NCI-H345 treated with DMSO at 0.1 percent for 48 hours (cell line): ENCODE measurements around the gene TPMT.

Experiments
- DNase-seq: peaks from one replicate; lab custom pipeline; 2025; ENCODE audit not compliant: unreplicated experiment; lab: John Stamatoyannopoulos, UW

Gene TPMT

DNA sequence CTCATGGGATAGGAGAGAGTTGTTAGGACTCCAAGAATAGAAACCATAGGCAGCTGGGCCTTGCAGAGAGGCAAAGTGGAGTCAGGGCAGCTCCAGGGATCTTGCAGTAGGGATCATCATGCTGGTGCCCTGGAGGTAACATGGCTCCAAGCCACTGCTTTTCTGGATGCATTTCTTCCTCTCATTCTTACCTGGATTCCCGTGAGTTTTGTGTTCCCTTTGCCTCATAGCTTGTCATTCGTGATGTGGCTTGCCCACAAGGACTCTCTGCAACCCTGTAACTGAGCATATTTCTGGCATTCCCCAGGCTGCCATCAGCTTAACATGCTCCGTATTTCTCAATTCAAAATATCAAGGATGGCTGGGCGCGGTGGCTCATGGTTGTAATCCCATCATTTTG lies 37.7 kb downstream of the TPMT start:
- DNase-seq: no peak

DNA sequence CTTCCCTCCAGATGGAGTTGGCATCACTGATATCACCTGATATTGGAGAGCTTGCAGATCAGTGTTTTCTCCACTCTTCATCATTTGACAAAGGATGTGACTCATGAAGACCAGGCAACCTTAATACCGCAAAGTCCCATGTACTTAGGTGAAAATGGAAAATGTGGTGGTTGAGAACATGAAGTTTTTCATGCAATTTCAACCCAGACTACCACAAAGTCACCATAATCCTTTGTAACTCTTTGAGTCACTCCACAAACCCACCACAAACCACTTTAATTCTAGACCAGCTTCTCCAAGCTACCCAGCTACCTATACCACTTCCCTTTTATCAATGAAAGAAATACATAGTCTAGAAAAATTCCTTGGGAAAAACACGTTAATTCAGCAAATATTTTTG lies 39.5 kb downstream of the TPMT start:
- no peak for DNase-seq

DNA sequence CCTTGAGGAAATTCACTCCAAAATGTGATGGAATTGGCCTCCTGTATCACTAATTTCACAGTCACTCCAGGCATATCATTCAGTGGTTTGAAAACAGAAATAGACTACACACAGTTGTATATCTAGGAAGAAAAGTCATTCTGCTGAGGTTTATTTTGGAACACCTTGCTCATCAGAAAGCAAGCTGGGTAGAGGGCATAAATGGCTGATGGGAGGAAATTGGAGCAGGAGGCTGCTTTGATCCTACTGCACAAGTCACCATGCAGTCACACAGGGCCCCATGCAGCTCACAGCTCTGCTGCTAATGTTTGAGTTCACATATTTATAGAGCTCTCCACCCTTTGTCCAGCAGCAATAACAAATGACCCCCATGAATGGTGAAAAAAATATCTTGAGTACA lies 44.7 kb downstream of the TPMT start:
- no peak for DNase-seq

DNA sequence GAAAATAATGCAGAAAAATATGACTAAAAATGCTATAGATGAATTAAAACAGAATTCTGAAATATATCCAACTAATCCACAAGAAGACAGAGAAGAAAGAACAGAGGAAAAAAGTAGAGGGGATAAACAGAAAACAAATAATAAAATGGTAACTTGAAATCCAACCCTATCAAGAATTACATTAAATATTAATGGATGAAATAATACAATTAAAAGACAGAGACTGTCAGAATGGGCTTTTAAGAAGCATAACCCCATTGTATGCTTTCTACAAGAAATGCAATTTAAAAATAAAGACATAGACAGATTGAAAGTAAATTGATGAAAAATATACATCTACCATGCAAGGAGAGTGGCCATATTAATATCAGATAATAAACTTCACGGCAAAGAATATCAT lies 47.8 kb downstream of the TPMT start:
- no peak for DNase-seq

DNA sequence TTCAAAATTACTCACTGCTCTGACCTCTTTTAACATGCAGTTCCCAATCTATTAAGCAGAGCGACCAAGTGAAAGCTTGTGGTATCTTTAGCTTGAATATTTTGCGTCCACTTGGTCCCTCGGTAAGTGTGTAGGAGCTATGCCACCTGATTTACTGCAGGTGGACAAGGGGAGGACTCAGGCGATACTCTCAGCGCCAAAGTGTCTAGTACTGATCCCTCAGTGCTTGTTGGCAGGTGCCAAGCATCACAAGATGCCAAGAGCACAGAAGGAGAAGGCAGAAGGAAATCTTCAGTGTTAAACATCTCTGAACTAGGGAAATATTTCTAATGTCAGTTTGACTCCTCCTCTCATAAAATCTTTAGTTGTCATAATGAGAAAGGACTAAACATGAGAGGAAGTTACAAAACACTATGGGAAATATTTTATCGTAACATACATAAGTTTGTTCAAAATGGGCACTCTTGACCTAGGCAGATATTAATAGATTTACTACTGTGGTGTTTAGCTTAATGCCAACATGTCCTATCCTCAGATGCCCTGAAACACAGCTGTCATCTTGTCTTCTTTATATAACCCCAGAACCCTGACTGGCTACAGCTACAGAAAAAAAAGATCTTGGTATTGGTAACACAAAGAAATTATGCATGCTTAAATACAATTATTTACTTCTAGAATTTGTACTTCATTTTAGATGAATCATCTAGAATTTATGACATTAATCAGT lies 51.9 kb downstream of the TPMT start:
- no peak for DNase-seq

DNA sequence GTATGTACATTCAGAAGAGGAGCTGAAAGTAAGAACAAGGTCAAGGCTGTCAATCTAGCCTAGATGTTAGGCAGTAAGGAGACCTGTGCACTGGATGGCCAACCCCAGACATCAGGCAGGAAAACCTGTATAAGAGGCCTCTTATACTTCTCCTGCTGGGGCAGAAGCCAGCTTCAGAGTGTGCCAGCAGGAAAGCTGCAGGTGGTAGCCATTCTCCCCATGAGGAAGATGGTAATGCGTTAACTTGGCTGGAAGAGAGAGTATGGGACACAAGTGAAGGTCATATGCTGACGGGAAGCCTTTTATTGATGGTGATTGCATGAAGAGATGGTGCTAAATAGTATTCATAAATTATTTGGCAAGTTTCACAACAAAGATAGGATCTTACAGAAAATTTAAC lies 53.0 kb downstream of the TPMT start:
- DNase-seq: no peak

DNA sequence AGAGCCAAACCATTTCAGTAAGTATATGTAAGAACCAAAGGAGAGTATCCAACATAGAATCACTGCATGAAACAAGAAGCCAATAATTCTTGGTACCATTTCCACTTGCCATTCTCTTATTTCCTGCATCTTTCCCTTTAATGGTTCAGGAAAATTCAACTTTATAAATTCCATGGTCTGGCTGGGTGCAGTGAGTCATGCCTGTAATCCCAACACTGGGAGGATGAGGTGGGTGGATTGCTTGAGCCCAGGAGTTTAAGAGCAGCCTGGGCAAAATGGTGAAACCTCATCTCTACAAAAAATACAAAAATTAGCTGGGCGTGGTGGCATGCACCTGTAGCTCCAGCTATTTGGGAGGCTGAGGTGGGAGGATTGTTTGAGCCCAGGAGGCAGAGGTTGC lies 53.6 kb downstream of the TPMT start:
- no peak for DNase-seq

DNA sequence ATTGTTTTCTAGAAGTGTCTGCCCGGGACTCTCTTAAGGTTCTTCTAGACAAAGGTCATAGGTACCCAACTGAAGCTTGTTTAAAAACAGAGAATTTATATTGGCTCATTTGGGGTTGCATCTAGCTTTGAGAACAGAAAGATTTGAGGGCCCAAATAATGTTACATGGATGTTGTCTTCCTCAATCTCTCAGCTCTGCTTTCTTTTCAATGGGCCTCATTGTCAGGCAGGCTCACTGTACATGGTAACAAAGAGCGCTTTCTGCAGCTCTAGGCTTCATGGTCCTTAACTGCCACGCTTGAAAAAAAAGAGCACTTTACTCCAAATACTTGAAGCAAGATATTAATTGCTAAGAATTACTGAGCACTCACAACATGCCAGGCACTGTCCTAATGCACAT lies 54.6 kb downstream of the TPMT start:
- no peak for DNase-seq

DNA sequence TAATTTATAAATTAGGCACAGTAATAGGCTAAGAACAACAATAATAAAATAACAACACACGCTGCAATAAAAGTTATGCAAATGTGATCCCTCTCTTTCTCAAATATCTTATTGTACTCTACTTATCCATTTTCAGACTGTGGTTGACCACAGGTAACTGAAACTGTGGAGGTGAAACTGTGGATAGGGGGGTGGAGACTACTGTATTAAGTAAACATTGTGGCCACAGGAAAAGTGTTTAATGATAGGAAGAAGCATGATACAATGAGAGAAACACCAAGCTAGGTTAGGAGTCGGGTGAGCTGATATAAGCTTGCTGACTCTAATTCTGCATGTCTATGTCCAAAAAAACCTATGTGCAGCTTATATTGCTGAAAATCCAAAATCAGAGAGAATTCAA lies 55.4 kb downstream of the TPMT start:
- DNase-seq: no peak

DNA sequence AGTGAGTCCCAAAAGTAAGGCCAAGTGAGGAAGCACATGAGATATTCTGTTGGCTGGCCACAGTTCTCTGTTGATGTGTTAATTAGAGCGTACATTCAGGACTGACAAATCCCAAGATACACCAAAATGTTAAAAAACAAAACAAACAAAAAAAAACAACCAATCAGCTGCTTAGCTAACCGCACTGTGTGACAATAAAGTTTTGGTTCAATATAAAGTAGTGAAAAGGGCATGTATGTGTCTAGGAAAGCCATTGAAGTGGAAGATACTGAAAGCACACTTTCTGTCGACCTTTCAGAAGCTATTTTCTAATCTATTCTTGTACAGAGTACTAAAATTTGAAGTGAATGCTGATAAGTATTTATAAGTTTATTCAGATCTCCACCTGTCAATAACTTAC lies 58.5 kb downstream of the TPMT start:
- DNase-seq: no peak

DNA sequence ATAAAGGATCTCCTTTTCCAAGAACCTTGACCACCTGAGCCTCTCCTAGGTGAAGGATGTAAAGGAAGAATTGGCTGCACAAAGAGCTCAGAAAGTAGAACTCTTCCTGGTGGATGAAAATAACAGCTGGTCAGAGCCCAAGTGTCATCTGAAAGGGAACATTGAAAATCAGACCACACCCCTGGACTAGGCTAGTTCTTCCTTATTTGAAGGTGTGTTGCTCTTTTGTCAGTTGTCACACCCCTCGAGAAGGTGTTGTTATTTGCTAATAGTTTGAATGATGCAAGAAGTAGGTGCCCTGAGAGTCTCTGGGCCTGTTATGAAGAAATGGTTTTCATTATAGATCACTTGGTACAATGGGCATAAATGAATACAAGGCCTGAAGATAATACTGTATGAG lies 63.5 kb downstream of the TPMT start:
- DNase-seq: no peak

DNA sequence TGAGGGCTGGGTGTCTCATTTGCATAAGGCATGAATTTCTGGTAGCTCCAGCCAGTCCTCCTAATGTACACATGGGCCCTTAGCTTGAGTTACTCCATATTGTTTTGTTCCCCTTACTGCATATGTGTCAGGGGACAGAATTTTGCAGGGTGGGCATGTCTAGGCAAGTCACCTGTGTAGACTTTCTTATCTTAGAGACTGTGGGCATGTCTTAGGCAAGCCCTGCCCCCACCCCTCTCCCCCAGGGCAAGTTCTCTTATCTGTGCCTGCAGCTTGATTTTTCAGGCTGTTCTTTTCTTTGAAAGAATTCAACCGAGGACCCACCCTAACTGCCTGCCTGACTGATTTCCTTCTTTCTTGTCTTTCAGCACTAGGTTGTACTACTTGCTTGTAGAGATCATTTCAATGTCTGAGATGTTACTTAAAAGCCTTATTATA lies 64.5 kb downstream of the TPMT start:
- DNase-seq: no peak

DNA sequence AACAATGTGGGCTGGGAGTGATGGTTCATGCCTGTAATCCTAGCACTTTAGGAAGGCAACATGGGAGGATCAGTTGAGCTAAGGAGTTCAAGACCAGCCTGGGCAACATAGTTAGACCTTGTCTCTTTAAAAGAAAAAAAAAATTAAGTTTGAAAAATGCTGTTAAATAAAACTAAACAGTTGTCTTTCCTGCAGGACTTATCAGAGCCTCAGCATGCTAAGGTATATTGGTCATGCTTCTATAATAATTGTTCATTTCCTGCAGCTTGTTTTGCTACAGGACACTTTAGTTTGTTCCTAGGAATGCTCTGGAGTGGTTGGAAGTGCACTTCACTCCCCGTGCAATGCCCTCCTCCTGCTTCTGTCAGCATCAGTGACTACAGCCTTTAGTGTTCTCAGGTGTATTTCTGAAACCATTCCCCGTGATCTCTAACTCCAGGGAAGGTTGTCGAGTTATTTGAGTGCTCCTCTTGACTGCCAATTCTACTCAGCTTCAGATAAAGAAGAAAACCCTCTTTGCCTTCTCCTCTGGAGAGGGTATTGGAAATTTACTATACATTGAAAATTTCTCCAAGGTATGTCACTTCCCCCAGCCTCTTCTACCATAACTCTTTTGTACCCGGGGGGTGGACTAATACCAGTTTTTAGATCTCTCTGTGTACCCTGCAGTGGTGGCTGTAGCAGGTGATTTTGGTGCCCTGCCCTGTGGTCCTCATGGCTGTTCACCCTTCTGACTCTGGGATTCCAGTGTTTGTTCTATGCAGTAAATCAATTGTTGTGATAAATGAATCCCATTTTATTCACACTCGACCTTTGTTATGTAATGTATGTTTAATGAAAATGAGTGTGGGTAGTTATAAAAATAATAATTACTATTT lies 66.2 kb downstream of the TPMT start:
- DNase-seq: peak; percentile 10

DNA sequence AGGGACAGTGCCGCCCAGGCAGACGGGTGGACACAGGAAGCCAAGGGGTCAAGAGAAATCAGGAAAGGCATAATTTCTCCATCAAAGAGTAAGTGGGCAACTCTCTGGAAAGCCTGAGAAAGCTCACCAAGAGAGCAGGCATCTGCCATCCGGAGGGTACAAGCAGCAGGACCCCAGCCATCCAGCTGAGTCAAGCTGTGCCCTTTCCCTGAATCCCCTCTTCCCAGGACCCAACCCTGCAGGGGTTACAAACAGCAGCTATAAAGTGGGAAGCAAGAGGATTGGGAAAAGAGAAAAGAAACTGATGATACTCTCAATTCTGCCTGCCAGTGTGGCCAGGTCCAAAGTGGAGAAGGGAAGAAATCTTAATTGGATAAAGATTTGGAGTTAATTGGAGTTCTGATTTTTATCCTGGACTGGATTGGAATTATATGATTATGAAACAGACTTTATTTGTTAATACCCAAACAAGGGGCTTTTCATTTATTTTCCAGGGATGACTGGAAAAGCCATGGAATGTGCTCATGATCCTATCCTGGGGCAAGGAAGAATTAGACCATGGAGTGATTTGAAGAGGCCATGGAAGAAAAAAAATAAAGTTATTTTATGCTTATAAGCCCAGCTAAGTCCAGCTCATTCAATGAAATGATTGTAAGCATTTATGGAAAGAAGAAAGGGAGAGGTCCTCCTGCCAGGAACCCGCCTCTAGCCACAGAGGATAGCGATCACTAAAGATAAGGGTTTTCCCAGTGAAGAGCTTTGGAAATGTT lies 67.3 kb downstream of the TPMT start:
- DNase-seq: no peak

DNA sequence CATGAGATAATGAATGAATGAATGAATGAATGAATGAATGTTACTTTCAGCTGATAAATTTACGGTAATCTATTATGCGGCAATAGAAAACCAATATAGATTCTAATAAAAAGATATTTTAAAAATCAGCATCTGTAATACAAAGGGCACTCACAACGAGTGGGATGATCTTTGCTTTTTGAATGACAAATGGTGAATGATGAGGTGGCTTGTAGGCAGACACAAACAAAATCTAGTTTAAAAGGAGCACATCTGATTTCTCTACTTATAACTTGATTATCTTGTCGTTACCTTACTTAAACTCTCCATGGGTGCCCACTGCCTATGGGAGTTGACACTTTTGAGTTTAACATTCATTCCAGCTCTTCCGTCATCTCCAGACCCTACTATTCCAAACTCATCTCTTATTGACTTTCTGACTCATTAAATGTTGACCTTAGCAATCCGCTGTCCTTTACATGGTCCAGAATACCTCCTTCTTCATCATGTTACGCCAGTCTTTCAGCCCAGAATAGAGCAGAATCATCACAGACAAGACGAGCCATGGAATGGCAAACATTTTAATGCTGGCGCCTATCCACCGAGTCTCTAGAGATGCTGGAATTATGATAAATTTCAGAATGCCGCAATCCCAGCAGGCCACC lies 73.7 kb downstream of the TPMT start:
- DNase-seq: no peak

DNA sequence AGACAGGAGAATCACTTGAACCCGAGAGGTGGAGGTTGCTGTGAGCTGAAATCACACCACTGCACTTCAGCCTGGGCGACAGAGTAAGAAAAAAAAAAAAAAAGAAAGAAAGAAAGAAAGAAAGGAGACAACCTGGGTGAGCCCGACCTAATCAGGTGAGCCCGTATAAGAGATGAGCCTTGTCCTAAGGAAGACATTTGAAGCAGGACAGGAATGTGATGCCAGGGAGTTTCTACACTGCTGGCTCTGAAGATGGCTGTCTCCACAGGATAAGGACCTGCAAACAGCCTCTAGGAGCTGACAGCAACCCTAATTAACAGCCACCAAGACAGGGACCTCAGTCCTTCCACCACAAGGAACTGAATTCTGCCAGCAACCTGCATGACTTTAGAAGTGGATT lies 74.3 kb downstream of the TPMT start:
- DNase-seq: no peak

DNA sequence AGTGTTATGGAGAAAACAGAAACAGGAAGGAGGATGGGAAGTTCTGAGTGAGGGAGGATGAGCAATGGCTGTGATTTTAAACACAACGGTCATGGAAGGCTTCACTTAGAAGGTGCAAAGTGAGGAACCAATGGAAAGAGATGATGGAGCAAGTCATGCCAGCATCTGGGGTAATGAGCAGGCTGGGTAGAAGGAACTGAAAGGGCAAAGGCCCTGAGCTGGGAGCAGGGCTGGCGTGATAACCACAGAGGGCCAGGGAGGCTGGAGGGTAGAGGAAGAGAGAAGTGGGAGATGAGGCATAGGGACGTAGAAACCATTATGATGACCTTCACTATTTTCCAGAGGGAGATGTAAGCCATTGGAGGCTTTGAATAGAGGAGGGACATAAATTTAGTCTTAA lies 76.0 kb downstream of the TPMT start:
- no peak for DNase-seq
